Hematopoietic multipotent progenitor cell treated with erythropoietin and hydrocortisone succinate and interleukin-3 and kit ligand, for 8 days (in vitro differentiated cells): Measurements from ENCODE around the gene GYPA.
"Not testable (repeated sequence)": the region's sequence is repeated elsewhere in the genome, so short reads cannot be mapped to it uniquely, and the experiment has no call there.

ENCODE experiments used
- DNase-seq: peaks from one replicate; pipeline ENCODE4 v3.0.0-alpha.2; 2015

GYPA gene

GRCh38 chr4:144128709-144129320 is 11.7 kb downstream of the GYPA start:
- peak; percentile 59 for DNase-seq

GRCh38 chr4:144125109-144125508 is 15.4 kb downstream of the GYPA start:
- DNase-seq: peak; percentile 53

GRCh38 chr4:144123982-144124635 is 16.4 kb downstream of the GYPA start:
- peak; percentile 58 for DNase-seq

- DNase-seq: not testable (repeated sequence)
Measured at GRCh38 chr4:144123269-144123668, 17.2 kb downstream of the GYPA start.

GRCh38 chr4:144119752-144120151 is 20.8 kb downstream of the GYPA start:
- DNase-seq: peak; percentile 83

- DNase-seq: no peak
Measured at GRCh38 chr4:144115519-144115918, 25.0 kb downstream of the GYPA start.

- DNase-seq: no peak
Measured at GRCh38 chr4:144113546-144113945, 27.0 kb downstream of the GYPA start.

GRCh38 chr4:144104509-144105130 is 35.9 kb downstream of the GYPA start:
- peak; percentile 93 for DNase-seq

GRCh38 chr4:144097776-144098175 is 42.7 kb downstream of the GYPA start:
- DNase-seq: not testable (repeated sequence)

- DNase-seq: not testable (repeated sequence)
Measured at GRCh38 chr4:144093995-144094394, 46.5 kb downstream of the GYPA start.

- not testable (repeated sequence) for DNase-seq
Measured at GRCh38 chr4:144091181-144091580, 49.3 kb downstream of the GYPA start.

GRCh38 chr4:144090744-144091143 is 49.8 kb downstream of the GYPA start:
- no peak for DNase-seq

- DNase-seq: not testable (repeated sequence)
Measured at GRCh38 chr4:144082053-144082452, 58.5 kb downstream of the GYPA start.

- DNase-seq: not testable (repeated sequence)
Measured at GRCh38 chr4:144080135-144080534, 60.4 kb downstream of the GYPA start.

GRCh38 chr4:144078746-144079145 is 61.8 kb downstream of the GYPA start:
- DNase-seq: peak; percentile 78

GRCh38 chr4:144061556-144061955 is 79.0 kb downstream of the GYPA start:
- DNase-seq: not testable (repeated sequence)

- not testable (repeated sequence) for DNase-seq
Measured at GRCh38 chr4:144060234-144060859, 80.2 kb downstream of the GYPA start.
